GM13976 (cell line): ENCODE measurements around the gene TCEA3.

Experiments
- DNase-seq: peaks from one replicate; pipeline ENCODE4 v3.0.0; 2012; ENCODE audit warnings: low spot score
- in situ Hi-C: fragments of 300-500 bp; cut with MboI; formaldehyde crosslinking; loops from one replicate; pipeline ENCODE4 v1.12.0; 2022; ENCODE audit warnings: low sequenced_read_pairs, mixed read lengths, inconsistent platforms; ENCODE audit not compliant: unreplicated experiment
- TF ChIP-seq, protein P1 (sequence below): IDR thresholded peaks from 2 replicates; pipeline ENCODE4 v1.5.1; 2012; ENCODE audit warnings: borderline replicate concordance, mild to moderate bottlenecking; ENCODE audit not compliant: insufficient read depth; ENCODE audit errors: extremely low read depth, missing control alignments, control extremely low read depth

TCEA3 gene

DNA sequence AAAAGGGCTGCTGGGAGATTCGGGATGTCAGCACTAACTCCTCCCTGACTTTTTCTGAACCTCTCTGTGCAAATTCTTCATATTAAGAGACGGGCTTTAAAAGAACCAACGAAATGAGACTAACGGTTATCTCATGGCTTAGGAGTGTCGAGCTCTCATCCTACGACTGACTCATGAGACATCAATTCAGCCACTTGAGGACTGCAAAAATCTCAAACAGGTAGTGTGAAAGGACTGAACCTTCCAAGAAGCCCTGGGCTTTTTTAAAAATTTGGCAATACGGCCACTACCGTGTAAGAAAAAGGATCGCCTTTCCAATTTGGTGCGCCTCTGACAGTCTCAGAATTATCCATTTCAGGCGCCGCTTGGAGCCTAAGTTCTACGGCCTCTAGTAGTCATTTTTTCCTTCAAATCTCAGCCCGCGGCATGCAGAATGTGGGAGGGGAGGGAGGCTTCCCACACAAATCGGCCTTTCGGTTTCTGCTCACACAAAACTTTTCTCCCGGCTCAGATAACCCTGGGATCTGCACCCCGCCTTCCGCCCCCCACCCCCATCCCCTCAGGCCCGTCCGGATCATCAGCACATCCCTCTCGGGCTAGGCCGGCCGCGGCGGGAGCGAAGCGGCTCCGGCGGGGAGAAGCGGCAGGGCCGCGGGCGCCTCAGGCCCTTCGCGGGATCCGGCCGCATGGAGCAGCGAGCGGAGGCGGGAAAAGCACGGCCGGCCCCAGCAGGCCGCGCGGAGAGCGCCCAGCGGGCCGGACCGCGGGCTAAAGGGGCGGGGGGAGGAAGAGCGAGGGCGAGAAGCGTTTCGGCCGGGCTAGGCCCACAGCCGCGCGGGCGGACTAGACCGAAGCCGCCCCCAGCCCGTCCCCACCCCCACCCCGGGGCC, 81.1 kb downstream of the TCEA3 start:
- DNase-seq: no peak
- in situ Hi-C loops: no loop called here
- TF ChIP-seq, protein P1, sequence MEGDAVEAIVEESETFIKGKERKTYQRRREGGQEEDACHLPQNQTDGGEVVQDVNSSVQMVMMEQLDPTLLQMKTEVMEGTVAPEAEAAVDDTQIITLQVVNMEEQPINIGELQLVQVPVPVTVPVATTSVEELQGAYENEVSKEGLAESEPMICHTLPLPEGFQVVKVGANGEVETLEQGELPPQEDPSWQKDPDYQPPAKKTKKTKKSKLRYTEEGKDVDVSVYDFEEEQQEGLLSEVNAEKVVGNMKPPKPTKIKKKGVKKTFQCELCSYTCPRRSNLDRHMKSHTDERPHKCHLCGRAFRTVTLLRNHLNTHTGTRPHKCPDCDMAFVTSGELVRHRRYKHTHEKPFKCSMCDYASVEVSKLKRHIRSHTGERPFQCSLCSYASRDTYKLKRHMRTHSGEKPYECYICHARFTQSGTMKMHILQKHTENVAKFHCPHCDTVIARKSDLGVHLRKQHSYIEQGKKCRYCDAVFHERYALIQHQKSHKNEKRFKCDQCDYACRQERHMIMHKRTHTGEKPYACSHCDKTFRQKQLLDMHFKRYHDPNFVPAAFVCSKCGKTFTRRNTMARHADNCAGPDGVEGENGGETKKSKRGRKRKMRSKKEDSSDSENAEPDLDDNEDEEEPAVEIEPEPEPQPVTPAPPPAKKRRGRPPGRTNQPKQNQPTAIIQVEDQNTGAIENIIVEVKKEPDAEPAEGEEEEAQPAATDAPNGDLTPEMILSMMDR: no peak

DNA sequence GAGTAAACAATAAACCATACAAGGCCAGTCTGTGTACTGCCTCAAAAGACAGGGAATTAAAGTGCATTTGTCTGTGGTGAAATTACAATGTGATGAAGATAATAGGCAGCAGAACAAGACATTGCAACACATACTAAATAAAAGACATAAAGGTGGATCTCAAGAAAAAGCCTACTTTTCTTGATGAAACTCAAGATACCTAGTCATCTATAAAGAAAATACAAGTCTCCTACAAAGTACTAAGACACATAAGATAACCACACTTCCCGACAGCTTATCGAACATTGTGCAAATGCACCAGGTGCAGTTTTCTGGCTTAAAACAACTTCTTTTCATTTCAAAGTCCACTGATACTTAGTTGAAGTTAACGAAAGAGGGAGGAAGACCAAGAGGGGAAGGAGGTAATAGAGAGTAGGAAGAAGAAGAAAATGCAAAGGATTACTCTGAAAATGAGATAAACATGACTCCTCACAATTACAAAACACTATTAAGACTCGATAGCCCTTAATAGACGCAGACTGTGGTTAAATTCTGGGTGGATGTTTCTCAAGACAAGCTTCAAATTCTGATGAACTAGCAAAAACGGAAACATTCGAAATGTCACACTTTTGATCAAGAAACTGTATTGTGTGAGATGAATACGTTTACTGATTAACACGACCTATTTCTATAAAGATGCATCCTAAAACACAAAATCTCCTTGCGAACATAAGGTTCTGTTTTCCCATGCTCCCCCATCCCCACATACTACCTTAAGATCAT, 82.4 kb downstream of the TCEA3 start:
- DNase-seq: no peak
- in situ Hi-C loops: no loop called here
- TF ChIP-seq, protein P1: no peak

DNA sequence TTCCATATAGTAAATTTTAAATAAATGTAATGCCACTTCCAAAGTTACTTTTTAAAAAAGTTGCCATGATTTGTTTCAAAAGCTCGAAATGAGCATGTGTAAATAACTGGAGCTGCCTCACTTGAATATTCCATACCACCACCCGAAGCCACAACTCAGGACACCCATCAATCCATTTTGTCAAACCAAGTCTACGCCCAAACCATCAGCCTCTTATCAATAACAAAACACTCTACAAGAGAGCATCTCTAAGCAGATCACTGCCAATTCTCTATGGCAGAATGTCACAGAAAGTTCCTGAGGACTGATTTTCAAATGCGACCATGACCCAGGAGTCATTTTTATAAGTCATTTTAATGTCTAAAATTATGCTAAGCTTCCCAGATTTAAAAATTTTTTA, 84.9 kb downstream of the TCEA3 start:
- DNase-seq: no peak
- in situ Hi-C loops: no loop called here
- TF ChIP-seq, protein P1: no peak

DNA sequence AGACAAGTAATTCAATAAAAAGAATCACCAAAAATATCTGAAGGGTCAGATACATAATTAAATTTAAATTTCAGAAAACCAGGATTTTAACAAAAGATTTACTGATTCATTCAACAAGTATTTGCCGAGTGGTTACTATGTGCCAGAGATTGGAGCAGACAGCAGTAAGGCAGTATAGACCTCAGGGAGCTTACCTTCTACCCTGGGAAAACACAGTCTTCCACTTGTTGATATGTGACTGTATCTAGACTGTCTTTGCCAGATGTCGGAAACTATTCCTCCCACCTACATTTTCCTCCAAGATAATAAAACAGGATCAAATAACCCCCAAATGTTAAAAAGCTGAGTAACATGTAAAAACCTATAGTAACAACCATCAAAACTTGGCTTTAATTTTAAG, 86.7 kb downstream of the TCEA3 start:
- no peak for DNase-seq
- TF ChIP-seq, protein P1: no peak
- in situ Hi-C loops: no loop called here

DNA sequence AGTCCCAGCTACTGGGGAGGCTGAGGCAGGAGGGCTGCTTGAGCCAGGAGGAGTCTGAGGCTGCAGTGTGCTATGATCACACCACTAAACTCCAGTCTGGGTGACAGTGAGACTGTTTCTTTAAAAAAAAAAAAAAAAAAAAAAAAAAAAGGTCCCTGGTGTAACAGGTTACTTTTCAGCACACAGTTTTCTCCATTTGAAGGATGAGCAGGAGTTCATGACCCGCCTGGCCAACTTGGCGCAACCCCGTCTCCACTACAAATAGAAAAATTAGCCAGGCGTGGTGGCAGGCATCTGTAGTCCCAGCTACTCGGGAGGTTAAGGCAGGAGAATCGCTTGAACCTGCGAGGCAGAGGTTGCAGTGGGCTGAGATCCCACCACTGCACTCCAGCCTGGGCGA, 92.8 kb downstream of the TCEA3 start:
- DNase-seq: no peak
- in situ Hi-C loops: no loop called here
- TF ChIP-seq, protein P1: no peak
